Left forelimb (tissue), 1 donor: ENCODE data around the gene MSH5.
A peak's percentile ranks its signal among the peaks of the same experiment; 100 is the strongest.

Experiments
- DNase-seq: peaks from one replicate; pipeline ENCODE4 v3.0.0-alpha.2; 2018; ENCODE audit warnings: low spot score

The MSH5 gene

DNA sequence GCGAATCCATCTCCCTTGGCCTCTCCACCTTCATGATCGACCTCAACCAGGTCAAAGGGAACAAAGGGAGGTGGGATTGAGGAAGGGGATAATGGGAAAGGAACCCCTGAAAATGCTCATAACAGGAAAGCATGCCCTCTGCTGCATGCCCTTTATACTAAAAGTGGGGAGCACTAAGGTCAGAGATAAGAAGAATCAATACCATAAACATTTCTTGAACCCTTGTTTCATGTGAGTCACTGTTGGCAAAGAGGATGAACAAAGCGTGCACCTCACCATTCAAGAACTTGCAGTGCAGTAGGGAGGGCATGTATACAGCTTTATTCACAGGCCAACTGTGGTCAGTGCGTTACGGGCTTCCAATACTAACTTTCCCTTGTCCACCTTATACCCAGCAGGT, 21.0 kb downstream of the MSH5 start:
- no peak for DNase-seq

DNA sequence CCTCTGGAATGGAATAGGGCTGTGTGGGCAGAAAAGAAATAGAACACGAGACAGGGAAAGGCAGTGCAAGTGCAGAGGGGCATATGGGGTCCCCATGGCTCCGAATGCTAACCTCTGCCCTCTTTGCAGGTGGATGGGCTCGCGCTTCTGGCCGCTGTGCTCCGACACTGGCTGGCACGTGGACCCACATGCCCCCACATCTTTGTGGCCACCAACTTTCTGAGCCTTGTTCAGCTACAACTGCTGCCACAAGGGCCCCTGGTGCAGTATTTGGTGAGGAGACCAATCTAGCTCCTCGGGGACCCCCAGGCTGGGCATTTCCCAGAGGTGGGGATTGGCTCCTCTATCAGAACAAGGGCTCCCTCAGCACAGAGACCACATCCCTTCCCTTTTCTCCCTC, 21.5 kb downstream of the MSH5 start:
- no peak for DNase-seq

DNA sequence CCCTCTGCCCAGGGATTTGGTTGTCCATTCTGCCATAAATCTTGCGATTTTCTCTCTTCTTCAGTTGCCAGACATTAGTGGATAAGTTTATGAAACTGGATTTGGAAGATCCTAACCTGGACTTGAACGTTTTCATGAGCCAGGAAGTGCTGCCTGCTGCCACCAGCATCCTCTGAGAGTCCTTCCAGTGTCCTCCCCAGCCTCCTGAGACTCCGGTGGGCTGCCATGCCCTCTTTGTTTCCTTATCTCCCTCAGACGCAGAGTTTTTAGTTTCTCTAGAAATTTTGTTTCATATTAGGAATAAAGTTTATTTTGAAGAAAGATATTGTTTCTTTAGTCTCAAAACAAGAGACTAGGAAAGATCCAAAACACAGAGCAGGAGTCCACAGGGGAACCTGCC, 22.6 kb downstream of the MSH5 start, which contains the start of gene SAPCD1:
Gene SAPCD1, plus strand, starts transcription at position 301 of the 400 bp plus-strand sequence. CDS start 399 bp downstream, outside the sequence.
- DNase-seq: no peak

DNA sequence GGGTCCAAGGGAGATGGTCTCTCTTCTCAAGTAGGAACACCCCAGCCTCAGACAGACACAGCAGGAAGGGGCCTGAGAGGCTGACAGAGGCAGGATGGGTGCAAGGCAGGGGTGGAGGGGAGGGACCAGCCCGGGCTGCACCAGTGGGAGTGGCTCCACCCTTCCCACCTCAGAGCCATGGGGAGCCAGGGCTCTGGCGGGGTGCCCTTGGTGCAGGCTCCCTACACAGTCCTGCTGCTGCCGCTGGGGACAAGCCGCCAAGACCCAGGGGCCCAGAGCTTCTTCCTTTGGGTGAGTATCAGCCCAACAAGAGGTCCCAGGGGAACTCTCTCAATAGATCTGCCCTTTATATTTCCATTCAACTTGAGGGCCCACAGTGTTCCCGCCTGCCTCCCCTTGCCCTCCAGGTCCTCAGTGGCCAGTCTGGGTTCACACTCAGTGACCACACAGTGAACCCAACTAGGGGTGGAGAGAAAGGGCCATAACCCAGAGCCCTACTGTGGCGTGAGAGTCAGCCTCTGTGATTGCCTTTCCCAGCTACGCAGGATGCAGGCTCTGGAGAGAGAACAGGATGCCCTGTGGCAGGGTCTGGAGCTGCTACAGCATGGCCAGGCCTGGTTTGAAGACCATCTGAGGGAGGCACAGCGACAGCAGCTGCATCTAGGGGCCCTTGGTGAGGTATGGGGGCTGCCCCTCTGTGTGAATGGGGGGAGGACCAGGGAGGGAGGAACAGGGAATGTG, 23.2 kb downstream of the MSH5 start:
- no peak for DNase-seq

DNA sequence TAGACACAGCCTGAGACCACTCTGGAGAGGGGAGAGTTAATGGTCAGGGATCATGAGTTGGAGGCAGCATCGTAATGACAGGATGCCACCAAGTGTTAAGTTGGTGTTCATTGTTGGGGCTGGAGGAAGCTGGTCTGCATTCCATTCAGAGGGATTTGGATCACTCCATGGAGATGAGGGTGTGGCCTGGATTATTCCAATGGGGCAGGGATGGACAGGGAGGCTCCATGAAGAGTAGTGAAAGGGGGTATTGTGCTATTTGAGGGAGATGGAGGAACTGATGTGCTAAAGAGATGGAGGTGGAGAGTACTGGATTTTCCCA, 23.8 kb downstream of the MSH5 start:
- no peak for DNase-seq

DNA sequence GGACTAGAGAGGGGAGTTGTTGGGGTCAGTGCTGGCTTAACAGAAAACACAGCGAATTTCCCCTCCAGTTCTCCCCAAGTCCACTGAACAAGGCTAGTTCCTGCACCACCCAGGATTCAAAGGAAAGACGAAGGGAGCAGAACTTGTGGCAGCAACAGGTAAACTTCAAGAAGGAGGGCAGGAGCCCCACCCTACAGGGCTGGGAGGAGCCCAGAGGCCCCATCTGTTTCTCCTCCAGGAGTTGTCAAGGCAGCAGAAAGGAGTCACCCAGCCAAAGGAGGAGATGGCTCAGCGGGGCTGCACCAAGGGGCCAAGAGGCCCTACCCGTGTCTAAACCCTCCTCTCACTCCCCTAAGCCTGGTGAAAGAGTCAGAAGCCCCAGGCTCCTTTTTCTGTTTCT, 24.4 kb downstream of the MSH5 start:
- DNase-seq: no peak

DNA sequence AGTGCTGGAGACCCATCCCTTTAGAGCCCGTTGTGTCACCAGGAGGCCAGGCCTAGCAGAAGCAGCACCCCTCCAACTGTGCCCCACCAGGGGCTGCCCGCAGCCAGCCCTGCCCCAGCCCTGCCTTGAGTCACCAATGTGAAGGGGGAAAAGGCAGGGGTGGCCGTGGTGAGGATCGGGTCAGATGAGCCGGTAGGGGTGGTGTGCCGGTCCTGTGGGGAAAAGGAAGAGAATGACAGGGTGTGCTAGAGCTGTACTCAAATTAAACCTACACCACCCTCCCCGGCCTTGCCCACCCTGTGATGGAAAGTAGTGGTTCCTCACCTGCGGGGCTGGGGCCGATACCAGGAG, 25.7 kb downstream of the MSH5 start:
- DNase-seq: no peak

DNA sequence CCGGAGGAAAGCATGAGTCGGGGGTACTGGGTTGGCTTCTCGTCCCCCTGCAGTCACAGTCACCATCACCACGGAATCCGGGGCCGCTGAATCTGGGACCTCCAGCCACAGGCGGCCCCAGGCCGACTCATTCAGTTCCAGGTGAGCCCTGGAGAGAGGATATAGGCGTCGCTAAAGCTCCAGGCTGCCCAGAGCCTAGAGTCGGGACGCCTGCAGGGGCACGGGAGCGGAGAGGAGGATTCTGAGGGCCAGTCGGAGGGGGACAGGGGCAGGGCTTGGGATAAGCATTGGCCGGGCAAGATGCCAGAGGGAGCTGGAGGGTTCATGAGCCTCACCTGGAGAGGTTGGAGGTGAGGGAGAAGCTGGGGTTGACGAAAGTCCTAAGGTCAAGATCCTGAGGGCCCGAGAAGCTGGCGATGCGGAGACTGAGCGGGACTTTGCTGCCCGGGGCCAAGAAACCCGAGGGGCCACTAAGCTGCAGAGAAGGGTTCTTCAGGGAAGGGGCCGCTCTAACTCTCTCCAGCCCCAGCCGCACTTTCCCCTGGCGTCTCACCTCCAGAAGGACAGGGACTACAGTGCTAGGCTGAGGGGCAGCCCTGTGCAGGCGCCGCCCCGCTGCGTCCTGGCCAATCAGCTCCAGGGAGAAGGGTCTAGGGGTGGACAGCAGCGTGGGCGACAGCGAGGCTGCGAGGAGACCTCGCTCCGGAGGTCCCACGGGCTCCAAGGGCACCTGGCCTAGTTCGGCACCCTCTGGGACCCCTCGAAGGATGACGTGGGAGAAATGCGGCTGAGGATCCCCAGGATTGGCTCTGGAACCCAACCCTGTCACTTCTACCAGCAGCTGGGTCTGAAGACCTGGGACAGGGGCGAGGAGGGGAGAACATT, 26.3 kb downstream of the MSH5 start:
- no peak for DNase-seq

DNA sequence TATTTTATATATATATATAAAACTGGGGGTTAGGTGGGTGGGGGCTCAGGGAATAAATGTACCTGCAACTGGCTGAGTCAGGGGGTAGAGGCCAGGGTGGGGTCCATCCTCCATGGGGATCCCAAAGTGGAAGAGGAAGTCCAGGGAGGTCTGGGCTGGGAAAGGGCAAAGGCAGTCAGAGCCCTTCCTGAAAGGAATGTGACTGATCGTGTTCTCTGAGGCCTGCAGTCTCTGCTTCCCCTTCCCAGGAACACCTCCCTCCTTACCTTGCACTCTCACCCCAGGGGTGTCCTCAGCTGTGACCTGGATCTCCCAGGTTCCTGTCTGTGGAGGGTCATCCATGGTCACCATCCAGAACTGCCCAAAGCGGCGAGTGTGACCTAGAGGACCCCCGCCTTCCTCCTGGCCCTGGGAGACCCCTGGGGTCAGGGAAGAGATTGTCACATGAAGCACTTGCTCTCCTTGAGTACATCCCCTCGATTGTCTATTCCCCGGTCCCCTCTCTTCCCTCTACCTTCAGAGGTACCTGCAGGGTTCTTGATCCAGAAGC, 27.4 kb downstream of the MSH5 start:
- DNase-seq: no peak

DNA sequence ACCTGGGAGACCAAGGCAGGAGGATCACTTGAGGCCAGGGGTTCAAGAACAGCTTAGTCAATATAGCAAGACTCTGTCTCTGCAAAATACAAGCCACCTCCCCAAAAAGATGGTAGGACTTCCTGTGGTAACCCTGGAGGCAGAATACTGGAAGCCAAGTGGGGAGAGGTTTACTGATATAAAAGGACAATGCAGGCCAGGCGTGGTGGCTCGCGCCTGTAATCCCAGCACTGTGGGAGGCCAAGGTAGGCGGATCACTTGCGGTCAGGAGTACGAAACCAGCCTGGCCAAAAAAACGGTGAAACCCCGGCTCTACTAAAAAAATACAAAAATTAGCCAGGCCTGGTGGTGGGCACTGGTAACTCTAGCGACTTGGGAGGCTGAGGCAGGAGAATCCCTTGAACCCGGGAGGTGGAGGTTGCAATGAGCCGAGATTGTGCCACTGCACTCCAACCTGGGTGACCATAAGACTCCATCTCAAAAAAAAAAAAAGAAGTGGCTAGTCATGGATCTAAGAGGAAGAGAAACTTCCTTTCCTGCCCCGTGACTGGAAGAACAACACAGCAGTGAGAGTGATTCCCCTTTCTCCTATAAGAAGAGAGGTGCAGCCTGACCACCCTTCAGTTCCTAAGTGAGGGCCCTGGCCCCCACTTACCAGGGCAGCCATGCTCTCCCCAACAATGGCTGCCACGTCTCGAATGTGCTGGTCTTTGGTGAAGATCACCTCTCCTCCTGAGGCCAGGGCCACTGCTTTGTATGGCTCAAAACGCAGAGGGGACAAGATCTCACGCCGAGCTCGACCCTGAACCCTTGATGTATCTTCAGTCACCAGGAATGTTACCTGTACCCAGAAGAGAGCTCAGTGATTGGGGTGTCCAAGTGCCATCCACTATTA, 28.8 kb downstream of the MSH5 start:
- no peak for DNase-seq

DNA sequence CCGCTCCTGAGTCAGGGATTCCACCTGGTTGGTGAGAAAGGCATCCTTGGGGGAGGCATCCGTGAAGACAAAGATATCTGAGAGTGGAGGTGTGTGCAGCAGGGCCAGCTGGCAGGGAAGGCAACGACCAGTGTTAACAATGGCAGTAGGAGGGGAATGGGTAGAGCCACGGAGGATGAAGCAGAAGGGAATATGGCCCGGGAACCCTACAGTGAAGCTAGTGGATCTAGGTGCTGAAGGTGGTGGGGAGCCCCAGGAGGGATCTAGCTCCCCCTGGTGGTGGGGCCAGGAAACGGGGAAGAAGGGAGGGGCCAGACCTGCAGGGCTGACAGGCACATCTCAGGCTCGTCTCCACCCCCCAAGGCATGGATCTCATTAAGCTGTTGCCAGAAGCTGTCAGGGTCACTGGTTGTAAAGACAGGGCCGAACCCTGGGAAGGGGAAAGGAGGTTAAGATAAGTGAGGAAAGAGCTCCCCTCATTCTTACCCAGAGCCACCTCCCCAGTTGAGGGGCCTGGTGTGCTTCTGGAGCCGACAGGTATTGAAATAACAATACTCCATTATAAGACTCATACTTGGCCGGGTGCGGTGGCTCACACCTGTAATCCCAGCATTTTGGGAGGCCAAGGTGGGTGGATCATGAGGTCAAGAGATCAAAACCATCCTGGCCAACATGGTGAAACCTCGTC, 30.0 kb downstream of the MSH5 start:
- DNase-seq: no peak

DNA sequence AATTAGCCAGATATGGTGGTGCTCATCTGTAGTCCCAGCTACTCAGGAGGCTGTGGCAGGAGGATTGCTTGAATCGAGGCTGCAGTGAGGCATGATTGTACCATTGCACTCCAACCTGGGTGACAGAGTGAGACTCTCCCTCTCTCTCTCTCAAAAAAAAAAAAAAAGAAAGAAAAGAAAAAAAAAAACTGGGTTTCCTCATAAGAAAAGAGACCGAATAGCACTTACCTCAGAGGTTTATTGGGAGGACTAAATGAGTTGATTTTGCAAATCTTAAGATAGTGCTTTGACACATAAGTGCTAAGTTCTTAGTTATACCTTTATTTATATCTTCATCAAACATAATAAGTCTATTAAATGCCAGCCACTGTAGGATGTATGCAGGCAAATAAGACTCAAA, 31.1 kb downstream of the MSH5 start:
- no peak for DNase-seq

DNA sequence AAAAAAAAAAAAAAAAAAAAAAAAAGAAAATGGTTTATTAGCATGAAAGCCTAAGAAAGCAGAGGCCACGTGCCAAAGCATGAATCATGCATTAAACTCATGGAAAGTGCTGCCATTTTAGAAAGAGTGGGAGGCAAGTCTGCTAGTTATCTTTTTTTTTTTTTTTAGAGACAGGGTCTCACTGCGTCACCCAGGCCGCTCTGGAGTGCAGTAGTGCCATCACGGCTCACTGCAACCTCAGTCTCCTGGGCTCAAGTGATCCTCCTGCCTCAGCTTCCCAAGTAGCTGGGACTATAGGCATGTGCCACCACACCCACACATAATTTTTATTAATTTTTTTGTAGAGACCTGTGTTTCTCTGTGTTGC, 32.2 kb downstream of the MSH5 start:
- no peak for DNase-seq

DNA sequence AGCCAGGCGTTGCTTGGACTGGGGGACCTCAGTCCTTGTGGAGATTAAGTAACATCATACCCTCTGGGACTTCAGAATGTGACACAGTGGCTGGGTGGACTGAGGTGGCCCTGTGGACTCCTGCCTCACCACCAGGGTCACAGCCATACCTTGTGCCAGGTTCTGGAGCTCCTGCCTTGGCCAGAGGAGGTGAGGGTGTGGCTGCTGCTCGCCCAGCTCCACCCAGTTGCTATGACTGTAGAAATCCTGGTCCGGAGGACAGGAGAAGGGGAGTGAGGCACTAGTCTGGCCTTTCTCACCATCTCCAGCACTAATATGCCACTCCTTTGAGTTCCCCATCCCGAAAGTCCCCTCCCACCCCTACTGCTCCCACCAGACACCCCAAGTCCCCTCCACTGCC, 35.4 kb downstream of the MSH5 start:
- DNase-seq: peak; percentile 34

DNA sequence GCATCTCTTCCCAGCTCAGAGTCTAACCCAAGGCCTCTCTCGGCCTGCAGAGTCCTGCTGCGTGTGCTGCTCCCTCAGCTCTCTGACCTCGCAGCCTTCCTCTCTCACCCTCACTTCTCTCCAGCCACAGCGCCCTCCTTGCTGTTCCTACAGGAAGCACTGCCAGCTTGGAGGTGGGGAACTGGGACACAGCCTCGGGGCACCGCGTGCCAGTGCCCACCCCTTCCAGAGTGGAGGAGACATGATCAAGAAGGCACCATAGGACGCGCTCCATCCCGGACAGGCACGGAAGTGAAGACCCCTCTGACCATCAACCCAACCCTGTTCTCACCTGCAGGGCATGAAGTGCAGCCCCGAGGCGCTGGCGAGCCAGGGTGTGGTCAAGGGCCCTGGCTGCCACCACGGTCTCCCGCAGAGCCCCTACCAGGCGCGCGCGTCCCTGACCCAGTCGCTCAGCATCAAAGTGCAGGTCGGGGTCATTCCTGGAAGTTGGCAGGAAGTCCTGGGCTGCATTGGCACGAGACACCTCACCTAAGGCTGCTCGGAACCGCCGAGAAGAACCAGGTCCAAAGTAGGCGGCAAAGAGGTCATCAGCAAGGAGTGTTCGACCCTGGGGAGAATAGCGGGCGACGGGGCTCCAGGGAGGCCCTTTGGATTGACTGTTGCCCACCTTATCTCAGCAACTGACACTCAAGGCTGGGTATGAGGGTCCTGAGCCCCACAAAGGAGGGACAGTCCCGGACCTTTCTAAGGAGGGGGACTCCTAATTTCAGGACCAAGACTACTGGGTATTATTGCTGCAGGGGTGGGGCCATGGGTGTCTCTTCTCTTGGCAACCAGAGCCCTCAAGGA, 36.1 kb downstream of the MSH5 start:
- peak; percentile 50 for DNase-seq

DNA sequence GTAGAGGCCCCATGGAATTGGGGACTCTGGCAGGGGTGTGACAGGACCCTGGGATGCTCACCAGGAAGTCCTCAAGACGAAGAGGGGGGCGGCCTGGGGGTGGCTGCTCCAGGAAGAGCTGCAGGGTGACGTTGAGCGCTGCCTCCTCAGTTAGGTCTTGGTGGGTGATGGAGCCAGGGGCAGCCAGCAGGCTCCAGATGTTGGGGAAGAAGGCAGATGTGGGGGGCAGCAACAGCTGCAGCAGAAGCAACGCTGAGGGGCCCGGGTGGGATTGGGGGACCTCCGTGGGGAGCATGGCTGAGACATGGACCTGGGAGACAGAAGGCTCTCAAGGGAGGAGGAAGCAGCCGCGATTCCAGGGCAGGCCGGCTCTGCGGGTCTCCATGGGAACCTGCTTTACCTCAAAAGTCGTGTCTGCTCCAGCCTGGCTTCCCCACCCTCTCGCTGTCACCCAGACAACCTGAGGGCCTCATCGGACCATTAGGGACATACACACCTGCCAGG, 36.7 kb downstream of the MSH5 start:
- DNase-seq: peak; percentile 53

DNA sequence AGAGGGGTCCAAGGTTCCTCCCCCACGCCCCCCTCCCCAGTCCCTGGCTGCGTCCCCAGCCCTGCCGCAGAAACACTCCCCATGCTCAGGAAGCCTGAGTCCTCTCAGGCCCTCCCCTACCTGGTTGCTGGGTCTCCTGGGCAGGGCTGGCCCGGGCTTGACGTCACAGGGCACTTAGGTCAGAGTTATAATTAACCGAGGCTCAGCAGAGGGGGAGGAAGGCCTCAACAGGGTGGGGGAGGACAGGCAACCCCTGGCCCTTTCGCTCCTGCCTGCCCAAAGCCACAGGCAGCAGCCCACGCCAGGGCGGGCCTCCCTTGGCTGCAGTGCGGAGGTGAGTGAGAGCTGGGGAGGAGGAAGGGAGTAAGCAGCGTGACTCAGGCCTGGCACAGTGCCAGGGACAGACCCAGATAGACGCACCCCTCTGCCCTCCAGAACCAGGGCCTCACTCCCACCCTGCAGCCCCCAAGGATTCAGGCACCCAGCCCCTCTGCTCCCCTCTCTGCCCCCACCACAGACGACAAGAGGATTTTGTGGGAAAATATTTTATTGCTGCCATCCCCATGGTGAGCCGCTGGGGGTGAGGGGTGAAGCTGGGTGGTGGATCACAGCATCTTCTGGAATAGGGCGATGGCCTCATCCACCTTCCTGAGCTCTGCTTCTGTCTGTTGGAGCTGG, 37.3 kb downstream of the MSH5 start, which contains the start of gene VWA7:
Gene VWA7, minus strand, starts transcription at position 340 of the 678 bp plus-strand sequence. CDS start 549 bp downstream, outside the sequence.
- peak; percentile 63 for DNase-seq

DNA sequence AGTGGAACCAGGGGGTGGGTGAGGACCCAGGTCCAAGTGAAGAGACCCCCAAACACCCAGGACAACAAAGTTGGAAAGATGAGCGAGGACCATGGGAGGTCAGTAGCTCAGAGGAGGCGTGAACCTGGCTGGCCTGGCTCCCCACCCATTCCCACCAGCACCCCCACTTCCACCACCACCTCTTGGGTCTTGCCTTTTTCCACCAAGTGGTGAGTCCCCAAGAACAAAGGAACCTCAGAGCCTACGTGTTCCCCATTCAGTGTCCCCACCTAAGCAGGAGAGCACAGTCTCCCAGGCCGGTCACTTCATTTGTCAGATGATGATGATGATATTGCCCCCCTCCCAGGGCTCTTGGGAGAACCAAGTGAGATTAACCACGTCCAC, 37.9 kb downstream of the MSH5 start:
- DNase-seq: peak; percentile 48

DNA sequence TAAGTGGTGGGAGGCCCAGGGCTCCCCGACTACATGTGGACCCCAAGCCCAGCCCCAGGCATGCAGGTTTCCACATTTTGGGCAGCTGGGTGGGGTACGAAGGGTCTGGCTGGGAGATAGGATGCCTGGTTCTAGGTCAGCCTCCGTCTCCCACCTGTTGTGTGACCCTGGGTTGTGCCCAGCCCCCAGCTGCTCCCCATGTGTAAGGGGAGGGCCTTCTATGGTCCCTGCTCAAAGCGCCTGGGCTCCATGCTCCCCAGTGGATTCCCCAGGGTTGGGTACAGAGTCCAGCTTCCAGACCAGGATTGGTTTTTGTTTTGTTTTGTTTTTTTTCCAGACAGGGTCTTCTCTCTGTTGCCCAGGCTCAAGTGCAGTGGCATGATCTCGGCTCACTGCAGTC, 38.4 kb downstream of the MSH5 start:
- DNase-seq: peak; percentile 46
